GM12891 (cell line): ENCODE measurements around the gene B4GALT3.

Experiments used
- POLR2A ChIP-seq: IDR thresholded peaks from 2 replicates; pipeline ENCODE4 v1.6.1; 2011; ENCODE audit warnings: low read depth, low read length, control low read depth
- POLR2AphosphoS5 ChIP-seq: IDR thresholded peaks from 2 replicates; pipeline ENCODE4 v1.6.1; 2011; ENCODE audit warnings: low read depth, low read length, control low read depth
- SPI1 ChIP-seq: IDR thresholded peaks from 2 replicates; pipeline ENCODE4 v1.6.1; 2011; ENCODE audit warnings: low read depth, low read length, control low read depth
- TAF1 ChIP-seq: IDR thresholded peaks from 2 replicates; pipeline ENCODE4 v1.6.1; 2011; ENCODE audit warnings: low read depth, low read length, control low read depth

GRCh38 chr1:161177112-161177935 lies at the start of gene B4GALT3:
- peak; percentile 89 for TF ChIP-seq TAF1
- peak; percentile 91 for TF ChIP-seq POLR2AphosphoS5
- peak; percentile 91 for TF ChIP-seq POLR2A
- TF ChIP-seq SPI1, result no peak
